ENCODE results near the gene CEP70. TPM values are rescaled to one million over a fixed set of nuclear protein-coding genes. Genes with fewer than 3 reads are reported as not detected.
"Not testable (repeated sequence)": the region's sequence is repeated elsewhere in the genome, so short reads cannot be mapped to it uniquely, and the experiment has no call there.

The CEP70 gene
- total RNA-seq, 1 experiment from 2014 or later = 25.0 TPM

- CTCF ChIA-PET; POLR2A ChIA-PET; H3K27me3 ChIP-seq (replicated peaks; ENCODE audit: control insufficient read depth, insufficient read depth, low read length); H3K4me1 ChIP-seq; H3K27ac Mint-ChIP-seq (ENCODE audit: unreplicated experiment); BruUV-seq (replicated peaks); H3K9me3 Mint-ChIP-seq (ENCODE audit: unreplicated experiment); intact Hi-C loops (cut with micrococcal nuclease; ENCODE audit: unreplicated experiment); H3K9me3 ChIP-seq; H3K27me3 Mint-ChIP-seq (ENCODE audit: insufficient read depth, unreplicated experiment); DNase-seq; H3K36me3 Mint-ChIP-seq (ENCODE audit: insufficient read depth, unreplicated experiment); H3K4me3 ChIP-seq (ENCODE audit: low read depth, low read length); H3K4me1 Mint-ChIP-seq (ENCODE audit: low read depth, unreplicated experiment); H3K4me3 Mint-ChIP-seq (ENCODE audit: unreplicated experiment); H3K36me3 ChIP-seq (ENCODE audit: control insufficient read depth, insufficient read depth, low read length): not testable (repeated sequence)
Observed at GRCh38 chr3:138601661-138602060, 7.6 kb upstream of the CEP70 start.

DNA sequence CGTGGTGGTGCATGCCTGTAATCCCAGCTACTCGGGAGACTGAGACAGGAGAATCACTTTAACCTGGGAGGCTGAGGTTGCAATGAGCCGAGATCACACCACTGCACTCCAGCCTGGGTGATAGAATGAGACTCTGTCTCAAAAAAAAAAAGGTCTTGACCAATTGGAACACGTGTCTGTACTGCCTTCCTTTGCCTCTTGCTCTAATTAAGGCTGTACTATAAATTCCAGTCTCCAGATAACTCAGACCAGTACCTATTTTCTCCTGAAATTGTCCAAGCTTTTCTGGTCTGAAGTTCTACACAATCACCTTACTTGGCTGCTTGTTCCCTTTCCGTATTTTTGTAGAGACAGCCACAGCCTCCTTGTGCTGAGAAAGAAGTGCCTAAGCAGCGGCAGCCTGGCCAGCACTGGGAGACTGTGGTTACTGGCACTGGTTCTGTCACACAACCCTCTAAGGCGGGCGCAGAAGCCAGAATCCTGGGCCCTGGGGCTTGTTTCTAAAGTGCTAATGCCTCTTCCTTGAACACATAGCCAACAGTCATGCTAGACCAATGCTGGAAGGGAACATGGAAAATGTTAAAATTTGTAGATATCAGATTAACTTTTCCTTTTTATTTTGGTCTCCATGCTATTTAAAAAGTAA, 6.2 kb upstream of the CEP70 start:
- Mint-ChIP-seq H3K27ac (ENCODE audit: unreplicated experiment) (no peak overlapping the region), H3K36me3 (ENCODE audit: insufficient read depth, unreplicated experiment) (peaks cover 5% of the 10 kb centered on the region), H3K4me1 (ENCODE audit: low read depth, unreplicated experiment) (no peaks in the 10 kb centered on the region), H3K9me3 (ENCODE audit: unreplicated experiment) (no peaks in the 10 kb centered on the region), H3K4me3 (ENCODE audit: unreplicated experiment) (no peak overlapping the region), H3K27me3 (ENCODE audit: insufficient read depth, unreplicated experiment) (no peaks in the 10 kb centered on the region)
- intact Hi-C loops (cut with micrococcal nuclease; ENCODE audit: unreplicated experiment) = no loop called here
- CTCF ChIA-PET = interaction anchor here (0.6 kb wide), 1 partner anchor 22 kb away, joined by 4 read pairs; no protein-coding TSS in a partner anchor
- Histone ChIP-seq H3K9me3 (peaks cover 4% of the 10 kb centered on the region), H3K4me3 (ENCODE audit: low read depth, low read length) (no peak overlapping the region), H3K4me1 (no peaks in the 10 kb centered on the region), H3K27me3 (replicated peaks; ENCODE audit: control insufficient read depth, insufficient read depth, low read length) (no peaks in the 10 kb centered on the region), H3K36me3 (ENCODE audit: control insufficient read depth, insufficient read depth, low read length) (no peaks in the 10 kb centered on the region)
- POLR2A ChIA-PET = no interaction called here
- no peak for TF ChIP-seq CTCF (IDR thresholded peaks at IDR 0.05; ENCODE audit: insufficient read depth in 1 of 2, low read depth in 1 of 2, low read length in 1 of 2, severe bottlenecking in 1 of 2, unreplicated experiment in 1 of 2)
- no TSS peak for BruUV-seq (replicated peaks)
- no peak for DNase-seq

DNA sequence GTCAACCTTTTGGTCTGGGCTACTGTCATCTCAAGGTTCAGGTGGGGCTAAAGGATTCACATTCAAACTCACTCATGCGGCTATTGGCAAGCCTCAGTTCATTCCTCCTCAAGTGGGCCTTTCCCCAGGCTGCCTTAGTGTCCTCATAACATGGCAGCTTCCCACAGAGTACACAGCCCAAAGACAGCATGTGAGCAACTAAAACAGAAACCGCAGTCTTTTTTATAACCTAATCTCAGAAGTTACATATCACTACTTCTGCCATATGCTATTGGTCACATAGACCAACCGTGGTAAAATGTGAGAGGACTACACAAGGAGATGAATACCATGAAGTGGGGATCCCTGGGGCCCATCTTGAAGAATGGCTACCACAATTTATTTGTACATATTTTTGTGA, 4.5 kb upstream of the CEP70 start:
- intact Hi-C loops (cut with micrococcal nuclease; ENCODE audit: unreplicated experiment) = loop anchor here (10.0 kb wide), 1 partner anchor 414 kb away; the partner anchor contains the start of gene ARMC8
- no peak overlapping the region for H3K27ac Mint-ChIP-seq (ENCODE audit: unreplicated experiment)
- TF ChIP-seq CTCF (IDR thresholded peaks at IDR 0.05; ENCODE audit: insufficient read depth in 1 of 2, low read depth in 1 of 2, low read length in 1 of 2, severe bottlenecking in 1 of 2, unreplicated experiment in 1 of 2) = no peak
- DNase-seq = no peak
- ChIA-PET POLR2A (no interaction called here), CTCF (interaction anchor here (1.0 kb wide), 1 partner anchor 317 kb away, joined by 6 read pairs; no protein-coding TSS in a partner anchor)
- H3K27me3 ChIP-seq (replicated peaks; ENCODE audit: control insufficient read depth, insufficient read depth, low read length) = no peaks in the 10 kb centered on the region
- no peak overlapping the region for H3K4me3 ChIP-seq (ENCODE audit: low read depth, low read length)
- H3K4me1 Mint-ChIP-seq (ENCODE audit: low read depth, unreplicated experiment) = no peaks in the 10 kb centered on the region
- no peak overlapping the region for H3K4me3 Mint-ChIP-seq (ENCODE audit: unreplicated experiment)
- no peaks in the 10 kb centered on the region for H3K36me3 ChIP-seq (ENCODE audit: control insufficient read depth, insufficient read depth, low read length)
- no TSS peak for BruUV-seq (replicated peaks)
- H3K9me3 Mint-ChIP-seq (ENCODE audit: unreplicated experiment) = no peaks in the 10 kb centered on the region
- no peaks in the 10 kb centered on the region for H3K36me3 Mint-ChIP-seq (ENCODE audit: insufficient read depth, unreplicated experiment)
- no peaks in the 10 kb centered on the region for H3K27me3 Mint-ChIP-seq (ENCODE audit: insufficient read depth, unreplicated experiment)
- peaks cover 4% of the 10 kb centered on the region for H3K9me3 ChIP-seq
- no peaks in the 10 kb centered on the region for H3K4me1 ChIP-seq

DNA sequence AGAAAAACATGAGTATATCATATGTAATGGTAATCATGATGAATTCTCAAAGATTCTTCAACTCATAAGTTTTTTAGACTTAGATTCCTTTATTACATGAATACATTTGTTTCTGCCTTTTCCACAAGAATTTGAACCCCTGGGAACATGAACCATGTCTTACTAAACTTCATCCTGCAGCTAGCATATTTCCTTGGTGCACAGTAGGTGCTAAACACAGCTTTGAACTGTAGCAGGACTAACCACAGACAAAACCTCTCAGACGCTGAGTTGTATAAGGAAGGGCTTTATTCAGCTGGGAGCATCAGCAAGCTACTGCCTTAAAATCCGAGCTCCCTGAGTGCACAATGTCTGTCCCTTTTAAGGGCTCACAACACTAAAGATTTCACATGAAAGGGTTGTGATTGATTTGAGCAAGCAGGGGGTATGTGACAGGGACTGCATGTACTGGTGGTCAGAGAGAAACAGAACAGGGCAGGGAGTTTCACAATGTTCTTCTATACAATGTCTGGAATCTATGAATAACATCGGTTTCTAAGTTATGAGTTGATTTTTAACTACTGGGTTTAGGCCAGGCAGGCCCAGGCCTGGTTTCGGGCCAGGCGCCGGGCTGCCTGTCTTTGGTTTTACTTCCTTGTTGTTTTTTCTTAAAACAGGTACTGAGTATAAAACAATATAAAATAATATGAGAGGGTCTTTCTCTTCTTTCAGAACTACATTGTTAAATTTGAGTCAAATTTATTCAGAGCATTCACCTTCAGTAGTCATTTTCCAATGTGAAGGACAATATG, 3.3 kb upstream of the CEP70 start:
- H3K4me3 Mint-ChIP-seq (ENCODE audit: unreplicated experiment); H3K27ac Mint-ChIP-seq (ENCODE audit: unreplicated experiment); H3K4me3 ChIP-seq (ENCODE audit: low read depth, low read length); H3K27me3 Mint-ChIP-seq (ENCODE audit: insufficient read depth, unreplicated experiment); H3K36me3 Mint-ChIP-seq (ENCODE audit: insufficient read depth, unreplicated experiment); BruUV-seq (replicated peaks); H3K9me3 Mint-ChIP-seq (ENCODE audit: unreplicated experiment); H3K36me3 ChIP-seq (ENCODE audit: control insufficient read depth, insufficient read depth, low read length); CTCF ChIA-PET; H3K9me3 ChIP-seq; H3K27me3 ChIP-seq (replicated peaks; ENCODE audit: control insufficient read depth, insufficient read depth, low read length); POLR2A ChIA-PET; DNase-seq; H3K4me1 Mint-ChIP-seq (ENCODE audit: low read depth, unreplicated experiment); H3K4me1 ChIP-seq: not testable (repeated sequence)
- intact Hi-C loops (cut with micrococcal nuclease; ENCODE audit: unreplicated experiment) = loop anchor here (10.0 kb wide), 1 partner anchor 413 kb away; the partner anchor contains the start of gene ARMC8
